Amniotic stem cell (primary cell): ENCODE data around the gene TMEM39B.
"Not testable (repeated sequence)": the region's sequence is repeated elsewhere in the genome, so short reads cannot be mapped to it uniquely, and the experiment has no call there.

Experiments used
- DNase-seq: peaks from one replicate; lab custom pipeline; 2025; lab: John Stamatoyannopoulos, UW

TMEM39B gene

GRCh38 chr1:32072622-32073298 is at the start of gene TMEM39B:
Gene TMEM39B, plus strand, starts transcription at chr1:32072939. Its CDS starts 109 bp downstream, at chr1:32073048.
- DNase-seq, result peak; percentile 93

DNA sequence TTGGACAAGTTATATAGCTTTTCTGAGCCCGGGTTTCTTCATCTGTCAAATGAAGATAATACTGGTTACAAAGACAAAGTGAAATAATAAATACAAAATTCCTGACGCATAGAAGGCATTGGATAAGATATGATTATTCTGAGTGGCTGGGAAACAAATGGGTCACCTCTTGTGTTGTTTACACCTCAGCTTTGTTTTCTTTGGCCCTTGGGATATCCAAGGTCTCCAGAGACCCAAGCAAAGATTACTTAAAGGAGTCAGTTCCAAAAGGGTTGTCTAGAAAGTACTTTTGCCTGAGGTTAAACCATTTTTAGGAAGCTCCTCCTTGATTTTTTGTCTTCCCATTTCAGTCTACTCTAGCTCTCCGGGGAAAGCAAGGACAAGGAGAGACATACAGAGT is 49.4 kb upstream of the TMEM39B start:
- DNase-seq, result no peak

- no peak for DNase-seq
Observed at GRCh38 chr1:32025515-32025914, 47.2 kb upstream of the TMEM39B start.

DNA sequence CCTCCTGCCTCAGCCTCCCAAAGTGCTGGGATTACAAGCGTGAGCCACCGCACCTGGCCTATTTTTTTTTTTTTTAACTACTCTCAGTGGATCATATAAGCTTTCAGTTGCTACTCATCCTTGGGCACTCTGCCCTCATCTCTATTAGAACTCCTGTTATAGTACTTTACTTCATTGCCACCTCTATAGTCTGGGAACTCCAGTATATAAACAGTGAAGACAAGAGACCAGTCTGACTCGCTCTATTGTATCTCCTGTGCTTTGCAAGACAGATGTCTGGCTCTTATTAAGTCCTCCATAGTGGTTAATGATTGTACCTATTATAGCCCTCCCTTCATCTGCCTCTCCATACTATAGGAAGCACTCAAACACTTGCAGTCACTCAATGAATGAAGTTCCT is 44.0 kb upstream of the TMEM39B start:
- no peak for DNase-seq

GRCh38 chr1:32031578-32032274 is 41.0 kb upstream of the TMEM39B start:
- peak; percentile 50 for DNase-seq

DNA sequence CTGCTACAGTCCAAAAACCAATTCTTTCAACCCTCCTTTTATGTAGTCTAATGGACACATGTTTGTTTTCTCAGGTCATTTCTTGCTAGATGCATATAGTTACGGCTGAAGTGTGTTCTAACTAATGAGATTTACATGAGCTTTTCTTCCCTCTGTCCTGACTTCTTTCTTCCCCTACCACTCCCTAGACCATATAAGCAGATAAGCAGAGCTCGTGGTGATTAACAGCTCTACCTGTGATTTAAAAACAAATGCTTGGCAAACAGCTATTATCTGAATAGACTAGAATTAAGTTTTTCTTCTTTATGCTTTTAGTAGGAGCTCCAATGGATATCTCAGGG is 40.5 kb upstream of the TMEM39B start:
- DNase-seq, result no peak

DNA sequence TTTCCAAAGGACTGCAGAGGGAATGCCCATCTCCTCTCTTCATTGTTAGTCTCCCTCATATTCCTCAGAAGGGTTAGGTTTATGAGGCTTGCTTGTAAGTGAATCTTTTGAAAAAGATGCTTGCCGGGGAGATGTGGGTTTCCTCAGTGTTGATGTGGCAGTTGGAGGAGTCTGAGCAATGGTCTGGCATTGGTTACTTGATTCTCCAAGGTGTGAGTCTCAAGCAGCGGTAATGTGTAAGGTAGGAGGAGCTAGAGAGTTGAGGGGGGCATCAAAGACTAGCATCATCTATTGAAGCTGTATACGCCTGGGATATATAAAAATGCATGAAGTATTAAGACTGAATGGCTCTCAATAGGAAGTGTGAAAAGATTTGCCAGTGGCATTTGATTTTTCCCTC is 37.6 kb upstream of the TMEM39B start:
- DNase-seq, result no peak

DNA sequence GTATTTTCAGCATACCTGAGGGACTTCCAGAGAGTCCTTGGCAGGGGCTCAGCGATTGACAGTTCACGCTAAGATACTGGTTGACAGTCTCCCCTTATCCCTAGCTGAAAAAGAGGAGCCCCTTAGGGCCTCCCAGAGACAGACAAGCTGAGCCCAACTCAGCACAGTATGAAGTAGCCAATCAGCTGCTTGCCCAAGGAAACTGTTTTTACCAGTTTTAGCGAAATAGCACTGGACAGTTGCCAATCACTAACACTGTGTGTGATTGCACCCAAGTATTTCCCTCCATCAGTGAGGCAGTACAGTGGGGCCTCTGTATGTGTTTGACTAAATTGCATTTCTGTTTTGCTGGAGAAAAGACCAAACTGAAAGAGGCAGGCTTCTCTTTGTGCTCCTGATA is 32.0 kb upstream of the TMEM39B start:
- DNase-seq, result no peak

- DNase-seq, result no peak
Observed at GRCh38 chr1:32042330-32042729, 30.4 kb upstream of the TMEM39B start.

GRCh38 chr1:32044234-32044633 is 28.5 kb upstream of the TMEM39B start:
- no peak for DNase-seq

GRCh38 chr1:32045772-32046171 is 27.0 kb upstream of the TMEM39B start:
- DNase-seq, result no peak

DNA sequence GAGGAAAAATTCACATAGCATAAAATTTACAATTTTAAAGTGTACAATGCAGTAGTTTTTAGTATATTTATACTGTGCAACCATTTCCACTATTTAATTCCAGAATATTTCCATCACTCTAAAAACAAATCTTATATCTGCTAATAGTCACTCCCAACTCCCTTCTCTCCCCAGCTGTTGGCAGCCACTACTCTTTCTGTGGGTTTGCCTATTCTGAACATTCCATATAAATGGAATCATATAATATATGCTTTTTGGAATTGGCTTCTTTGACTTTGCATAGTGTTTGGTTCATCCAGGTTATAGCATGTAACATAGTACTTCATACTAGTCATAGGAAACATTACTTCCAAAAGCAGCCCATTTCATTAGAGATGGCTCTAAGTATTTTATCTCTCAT is 25.0 kb upstream of the TMEM39B start:
- DNase-seq, result no peak

- DNase-seq, result no peak
Observed at GRCh38 chr1:32048440-32048839, 24.3 kb upstream of the TMEM39B start.

GRCh38 chr1:32051706-32052105 is 21.0 kb upstream of the TMEM39B start:
- DNase-seq, result no peak

GRCh38 chr1:32052887-32053286 is 19.9 kb upstream of the TMEM39B start:
- DNase-seq, result no peak

DNA sequence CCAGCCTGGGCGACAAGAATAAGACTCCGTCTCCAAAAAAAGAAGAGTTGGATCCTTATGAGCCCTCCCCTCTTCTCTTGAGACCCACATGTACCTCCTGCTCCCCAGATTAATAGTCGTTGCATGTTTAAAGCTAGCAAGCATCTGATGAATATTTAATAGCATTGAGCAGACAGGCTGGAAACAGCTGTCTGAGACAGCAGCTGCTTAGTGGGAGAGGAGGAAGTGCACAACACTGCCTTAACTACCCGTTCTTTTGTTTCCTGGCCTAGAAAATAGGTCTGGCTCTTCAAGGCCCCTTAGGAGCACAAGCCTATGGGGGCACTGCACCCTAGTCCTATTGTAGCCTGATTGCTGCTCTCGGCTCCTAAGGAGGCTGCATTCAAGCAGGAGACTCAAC is 17.3 kb upstream of the TMEM39B start:
- no peak for DNase-seq

- no peak for DNase-seq
Observed at GRCh38 chr1:32056598-32056997, 16.1 kb upstream of the TMEM39B start.

GRCh38 chr1:32060914-32061313 is 11.8 kb upstream of the TMEM39B start:
- no peak for DNase-seq

DNA sequence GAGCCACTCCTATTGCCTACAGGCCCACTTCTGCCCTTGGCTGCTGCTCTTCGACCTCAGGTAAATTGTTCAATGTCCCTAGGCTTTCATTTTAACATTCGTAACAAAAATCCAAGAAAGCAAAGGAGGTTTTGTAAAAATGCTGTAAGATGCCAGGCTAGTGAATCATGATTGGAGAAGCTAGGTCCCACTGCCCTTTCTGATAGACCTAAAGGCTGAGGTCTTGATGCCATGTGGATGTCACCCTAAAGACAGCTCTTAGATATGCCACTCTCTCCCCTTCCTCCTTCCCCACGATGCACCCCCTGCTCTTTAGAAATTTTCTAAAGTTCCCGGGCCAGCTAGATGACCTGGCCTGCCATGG is 9.9 kb upstream of the TMEM39B start:
- no peak for DNase-seq

DNA sequence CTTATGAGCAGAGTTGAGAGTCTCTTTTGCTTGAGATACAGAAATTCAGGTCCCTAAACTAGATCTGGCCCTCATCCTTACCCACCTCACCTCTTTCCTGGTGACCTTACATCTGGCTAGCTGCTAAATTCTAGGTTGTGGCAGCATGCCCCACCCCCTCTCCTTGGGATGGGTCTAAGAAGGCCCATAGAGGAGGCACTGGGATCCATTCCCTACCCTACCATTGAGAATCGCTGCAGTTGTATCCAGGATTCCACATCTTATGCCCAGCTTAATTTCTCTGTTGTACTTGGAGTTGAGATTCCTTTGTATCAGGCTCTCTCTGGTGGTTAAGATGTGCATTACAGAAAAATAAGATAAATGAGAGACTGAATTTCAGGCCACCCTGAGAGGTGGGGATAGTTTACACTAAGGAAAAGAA is 9.5 kb upstream of the TMEM39B start:
- DNase-seq, result no peak

- not testable (repeated sequence) for DNase-seq
Observed at GRCh38 chr1:32065613-32066488, 6.9 kb upstream of the TMEM39B start.

GRCh38 chr1:32066489-32066873 is 6.3 kb upstream of the TMEM39B start:
- no peak for DNase-seq

GRCh38 chr1:32068957-32069588 is 3.7 kb upstream of the TMEM39B start:
- no peak for DNase-seq
